H9 (cell line): ENCODE measurements around the gene LECT2. TPM values are rescaled to one million over a fixed set of nuclear protein-coding genes. Genes with fewer than 3 reads are reported as not detected.
A peak's percentile ranks its signal among the peaks of the same experiment; 100 is the strongest.

Source experiments
- DNase-seq: peaks from one replicate; pipeline ENCODE4 v3.0.0-alpha.2; 2017
- H2AFZ ChIP-seq: one replicate; pipeline ENCODE4 v1.6.1; 2013; ENCODE audit warnings: mild to moderate bottlenecking, low read length, control low read depth, moderate library complexity
- H2AK5ac ChIP-seq: 2 replicates; pipeline ENCODE4 v1.6.1; 2013; ENCODE audit warnings: low read length, control low read depth, mixed read lengths; ENCODE audit not compliant: insufficient read length
- H2BK120ac ChIP-seq: one replicate; pipeline ENCODE4 v1.6.1; 2013; ENCODE audit warnings: low read depth, mild to moderate bottlenecking, low read length, control low read depth, inconsistent platforms; ENCODE audit not compliant: poor library complexity, severe bottlenecking
- H2BK12ac ChIP-seq: 2 replicates; pipeline ENCODE4 v1.6.1; 2013; ENCODE audit warnings: low read length, control low read depth, mixed read lengths, low read depth; ENCODE audit not compliant: insufficient read length
- H2BK15ac ChIP-seq: 2 replicates; pipeline ENCODE4 v1.6.1; 2013; ENCODE audit warnings: low read depth, low read length, control low read depth
- H2BK20ac ChIP-seq: one replicate; pipeline ENCODE4 v1.6.1; 2013; ENCODE audit warnings: low read depth, mild to moderate bottlenecking, low read length, control low read depth, inconsistent platforms; ENCODE audit not compliant: poor library complexity, severe bottlenecking
- H2BK5ac ChIP-seq: 2 replicates; pipeline ENCODE4 v1.6.1; 2013; ENCODE audit warnings: low read length, control low read depth, mixed read lengths; ENCODE audit not compliant: insufficient read length
- H3K14ac ChIP-seq: 2 replicates; pipeline ENCODE4 v1.6.1; 2013; ENCODE audit warnings: low read length, control low read depth; ENCODE audit not compliant: insufficient read depth
- H3K18ac ChIP-seq: 2 replicates; pipeline ENCODE4 v1.6.1; 2013; ENCODE audit warnings: low read depth, mild to moderate bottlenecking, mixed read lengths, low read length, control low read depth; ENCODE audit not compliant: insufficient read length
- H3K23ac ChIP-seq: 2 replicates; pipeline ENCODE4 v1.6.1; 2013; ENCODE audit warnings: low read length, control low read depth, mixed read lengths, low read depth; ENCODE audit not compliant: insufficient read length
- H3K23me2 ChIP-seq: 2 replicates; pipeline ENCODE4 v1.6.1; 2013; ENCODE audit warnings: low read depth, mild to moderate bottlenecking, mixed read lengths, low read length, control low read depth; ENCODE audit not compliant: insufficient read length, poor library complexity, severe bottlenecking
- H3K27ac ChIP-seq: 2 replicates; pipeline ENCODE4 v1.5.1; 2013; ENCODE audit warnings: low read length, control low read depth, mixed read lengths, low read depth; ENCODE audit not compliant: insufficient read length
- H3K27me3 ChIP-seq: 2 replicates; pipeline ENCODE4 v1.6.1; 2013; ENCODE audit warnings: low read length, control low read depth, inconsistent platforms; ENCODE audit not compliant: insufficient read depth
- H3K4ac ChIP-seq: 2 replicates; pipeline ENCODE4 v1.6.1; 2013; ENCODE audit warnings: low read depth, mild to moderate bottlenecking, control low read depth, inconsistent platforms, low read length, moderate library complexity
- H3K4me1 ChIP-seq: 2 replicates; pipeline ENCODE4 v1.6.1; 2013; ENCODE audit warnings: low read length, control low read depth, inconsistent platforms; ENCODE audit not compliant: insufficient read depth
- H3K4me2 ChIP-seq: 2 replicates; pipeline ENCODE4 v1.6.1; 2013; ENCODE audit warnings: low read length, control low read depth, mixed read lengths; ENCODE audit not compliant: insufficient read length, insufficient read depth
- H3K56ac ChIP-seq: 2 replicates; pipeline ENCODE4 v1.6.1; 2013; ENCODE audit warnings: low read depth, mild to moderate bottlenecking, mixed read lengths, low read length, control low read depth; ENCODE audit not compliant: insufficient read length
- H3K79me1 ChIP-seq: 2 replicates; pipeline ENCODE4 v1.6.1; 2013; ENCODE audit warnings: low read depth, mild to moderate bottlenecking, moderate library complexity, low read length, control low read depth, inconsistent platforms; ENCODE audit not compliant: insufficient read depth, poor library complexity, severe bottlenecking
- H3K79me2 ChIP-seq: 2 replicates; pipeline ENCODE4 v1.6.1; 2013; ENCODE audit warnings: low read length, control low read depth, inconsistent platforms; ENCODE audit not compliant: insufficient read depth
- H3K9ac ChIP-seq: 2 replicates; pipeline ENCODE4 v1.6.1; 2013; ENCODE audit warnings: low read length, control low read depth, mixed read lengths; ENCODE audit not compliant: insufficient read length; ENCODE audit errors: extremely low read depth
- H3K9me3 ChIP-seq: one replicate; pipeline ENCODE4 v1.6.1; 2013; ENCODE audit warnings: low read depth, low read length, inconsistent platforms; ENCODE audit not compliant: control insufficient read depth
- H3T11ph ChIP-seq: one replicate; pipeline ENCODE4 v1.6.1; 2013; ENCODE audit warnings: mild to moderate bottlenecking, low read length, control low read depth, inconsistent platforms
- H4K20me1 ChIP-seq: one replicate; pipeline ENCODE4 v1.6.1; 2013; ENCODE audit not compliant: control insufficient read depth, insufficient read length, insufficient read depth
- H4K5ac ChIP-seq: 2 replicates; pipeline ENCODE4 v1.6.1; 2013; ENCODE audit warnings: low read depth, mild to moderate bottlenecking, mixed read lengths, low read length, control low read depth; ENCODE audit not compliant: insufficient read length
- H4K8ac ChIP-seq: replicated peaks from 2 replicates; pipeline ENCODE4 v1.6.1; 2013; ENCODE audit warnings: low read length, control low read depth, mixed read lengths, low read depth; ENCODE audit not compliant: insufficient read length
- H4K91ac ChIP-seq: 2 replicates; pipeline ENCODE4 v1.6.1; 2013; ENCODE audit warnings: low read depth, mild to moderate bottlenecking, moderate library complexity, mixed read lengths, low read length, control low read depth; ENCODE audit not compliant: insufficient read length
- H3K27ac Mint-ChIP-seq, 3 experiments: 2 replicates in 2 of 3; 3 replicates in 1 of 3; pipeline ENCODE4 v1.8.0; 2020 to 2021; ENCODE audit warnings: mixed read lengths in 3 of 3, mild to moderate bottlenecking in 1 of 3, moderate library complexity in 1 of 3
- H3K27me3 Mint-ChIP-seq: 2 replicates; pipeline ENCODE4 v1.8.0; 2021; ENCODE audit warnings: low read depth, mild to moderate bottlenecking, moderate library complexity, mixed read lengths
- H3K36me3 Mint-ChIP-seq, 3 experiments: 2 replicates in 2 of 3; 3 replicates in 1 of 3; pipeline ENCODE4 v1.8.0; 2020 to 2021; ENCODE audit warnings: low read depth in 3 of 3, mixed read lengths in 3 of 3; ENCODE audit not compliant: insufficient read depth in 1 of 3
- H3K4me1 Mint-ChIP-seq, 2 experiments: 2 replicates each; pipeline ENCODE4 v1.8.0; 2020; ENCODE audit warnings: mixed read lengths in 2 of 2
- H3K4me3 Mint-ChIP-seq, 2 experiments: 2 replicates in 1 of 2; 3 replicates in 1 of 2; pipeline ENCODE4 v1.8.0; 2020 to 2021; ENCODE audit warnings: mild to moderate bottlenecking in 2 of 2, mixed read lengths in 2 of 2, moderate library complexity in 1 of 2
- H3K9me3 Mint-ChIP-seq, 2 experiments: 2 replicates in 1 of 2; 3 replicates in 1 of 2; pipeline ENCODE4 v1.8.0; 2020; ENCODE audit warnings: mild to moderate bottlenecking in 2 of 2, mixed read lengths in 2 of 2, moderate library complexity in 1 of 2
- WGBS: extraction: QIAGEN DNeasy Blood & Tissue Kit; methylation state at CpG from one replicate; pipeline ENCODE4 v1.1.7; 2013; ENCODE audit warnings: missing lambda C conversion rate, low lambda C conversion rate, mixed read lengths; ENCODE audit not compliant: insufficient read length; ENCODE audit errors: extremely low coverage; 5-methylcytosine and 5-hydroxymethylcytosine counted together
- total RNA-seq: library from RNA; stranded (reverse); gene quantifications from 2 replicates; pipeline ENCODE4 v1.2.1, GENCODE V29; 2021
- TF ChIP-seq, protein P1 (sequence below): fragments of 200-600 bp; sonication (generic); conservative IDR thresholded peaks from 3 replicates; pipeline ENCODE4 v1.8.0; 2021; ENCODE audit warnings: antibody characterized with exemption, mild to moderate bottlenecking

LECT2 gene
- total RNA-seq, 1 experiment from 2014 or later: not detected

DNA sequence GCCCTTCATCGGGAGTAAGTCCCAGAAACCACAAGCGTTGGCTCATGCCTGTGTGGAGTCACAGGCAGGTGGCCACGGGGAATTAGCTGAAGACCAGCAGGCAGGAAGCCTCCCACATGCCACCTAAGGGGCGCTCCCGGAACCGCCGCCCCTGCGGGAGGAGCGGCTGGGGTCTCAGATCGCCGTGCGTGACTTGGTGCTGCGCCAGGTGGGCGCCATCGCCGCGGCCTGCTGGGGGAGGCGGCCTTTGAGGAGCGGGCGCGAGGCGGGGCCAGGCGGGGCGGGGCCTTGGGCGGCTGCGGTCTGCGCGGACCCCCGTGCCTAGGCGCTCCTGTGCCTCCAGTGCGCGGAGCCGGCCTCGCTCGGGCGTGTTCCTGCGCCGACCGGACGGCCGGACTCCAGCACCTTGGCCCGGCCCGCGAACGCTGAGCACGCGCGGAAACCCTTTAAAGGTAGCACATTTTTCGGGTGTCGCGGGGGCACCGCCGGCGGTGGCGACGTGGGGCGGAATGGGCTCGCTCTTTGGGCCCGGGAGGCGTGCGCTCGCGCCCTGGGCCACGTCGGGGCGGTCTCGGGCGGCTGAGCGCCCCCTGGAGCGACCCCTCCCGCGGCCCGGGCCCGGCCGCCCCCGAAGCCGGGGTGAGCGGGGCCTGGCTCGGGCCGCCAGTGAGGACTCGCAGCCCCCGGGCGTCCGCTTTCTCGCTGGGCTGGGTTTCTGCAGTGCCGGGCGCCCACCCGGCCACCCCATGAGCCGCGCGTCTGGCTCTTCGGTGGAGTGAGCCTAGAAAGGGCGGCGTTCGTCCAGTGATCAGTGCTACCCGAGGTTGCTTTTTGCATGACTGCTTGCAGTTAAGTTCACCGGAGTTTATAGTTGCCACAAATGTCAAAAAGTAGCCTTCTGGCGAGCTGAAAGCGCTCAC lies 24.5 kb downstream of the LECT2 start:
- no peaks in the 10 kb centered on the region for H3K79me1 ChIP-seq
- H3K79me2 ChIP-seq: no peaks in the 10 kb centered on the region
- TF ChIP-seq, protein P1, sequence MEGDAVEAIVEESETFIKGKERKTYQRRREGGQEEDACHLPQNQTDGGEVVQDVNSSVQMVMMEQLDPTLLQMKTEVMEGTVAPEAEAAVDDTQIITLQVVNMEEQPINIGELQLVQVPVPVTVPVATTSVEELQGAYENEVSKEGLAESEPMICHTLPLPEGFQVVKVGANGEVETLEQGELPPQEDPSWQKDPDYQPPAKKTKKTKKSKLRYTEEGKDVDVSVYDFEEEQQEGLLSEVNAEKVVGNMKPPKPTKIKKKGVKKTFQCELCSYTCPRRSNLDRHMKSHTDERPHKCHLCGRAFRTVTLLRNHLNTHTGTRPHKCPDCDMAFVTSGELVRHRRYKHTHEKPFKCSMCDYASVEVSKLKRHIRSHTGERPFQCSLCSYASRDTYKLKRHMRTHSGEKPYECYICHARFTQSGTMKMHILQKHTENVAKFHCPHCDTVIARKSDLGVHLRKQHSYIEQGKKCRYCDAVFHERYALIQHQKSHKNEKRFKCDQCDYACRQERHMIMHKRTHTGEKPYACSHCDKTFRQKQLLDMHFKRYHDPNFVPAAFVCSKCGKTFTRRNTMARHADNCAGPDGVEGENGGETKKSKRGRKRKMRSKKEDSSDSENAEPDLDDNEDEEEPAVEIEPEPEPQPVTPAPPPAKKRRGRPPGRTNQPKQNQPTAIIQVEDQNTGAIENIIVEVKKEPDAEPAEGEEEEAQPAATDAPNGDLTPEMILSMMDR: peak; percentile 43; the same call in 2 of the 3 replicates
- H4K20me1 ChIP-seq: no peaks in the 10 kb centered on the region
- H2BK5ac ChIP-seq: no peak overlapping the region
- H2BK15ac ChIP-seq: no peak overlapping the region
- WGBS: no CpG with 5 or more reads among the region's 99 CpGs
- H3K23me2 ChIP-seq: peaks cover 4% of the 10 kb centered on the region
- H3K18ac ChIP-seq: peak overlapping the region; percentile 66
- no peak overlapping the region for H3K23ac ChIP-seq
- Mint-ChIP-seq H3K27me3 (peaks cover 89% of the 10 kb centered on the region), H3K4me1 (peaks cover 0 to 3% of the 10 kb centered on the region in 2 experiments; a peak in 1 of 4 replicates), H3K36me3 (no peaks in the 10 kb centered on the region), H3K27ac (no peak overlapping the region), H3K9me3 (no peaks in the 10 kb centered on the region), H3K4me3 (peak overlapping the region; percentile 67 to 85)
- H3K4ac ChIP-seq: no peak overlapping the region
- no peak overlapping the region for H3K27ac ChIP-seq
- H3K4me2 ChIP-seq: peak overlapping the region; percentile 83
- no peak overlapping the region for H3K9ac ChIP-seq
- H3K56ac ChIP-seq: no peak overlapping the region
- no peaks in the 10 kb centered on the region for H3K4me1 ChIP-seq
- peaks cover 17% of the 10 kb centered on the region; the same call in 1 of the 2 replicates for H3K27me3 ChIP-seq
- no peak overlapping the region for H2AK5ac ChIP-seq
- H3K9me3 ChIP-seq: no peaks in the 10 kb centered on the region
- no peak overlapping the region for H3T11ph ChIP-seq
- no peak overlapping the region for H2BK120ac ChIP-seq
- H4K91ac ChIP-seq: no peak overlapping the region
- no peak overlapping the region for H2BK20ac ChIP-seq
- H4K8ac ChIP-seq: no peak overlapping the region
- peak; percentile 84 for DNase-seq
- no peak overlapping the region for H2BK12ac ChIP-seq
- H4K5ac ChIP-seq: no peak overlapping the region
- H2AFZ ChIP-seq: no peak overlapping the region
- no peak overlapping the region for H3K14ac ChIP-seq
